Endothelial cell of umbilical vein (primary cell): ENCODE data around the gene ALOX5. TPM values are rescaled to one million over a fixed set of nuclear protein-coding genes. Genes with fewer than 3 reads are reported as not detected.

Source experiments
- BruUV-seq: library from RNA; stranded (reverse); fragments of 400-500 nt; replicated peaks from 2 replicates; lab custom pipeline; 2021; lab: Mats Ljungman, UMichigan
- CTCF ChIA-PET: fragments of 300-600, 350-600 bp; sonication (Branson Sonifier 250); formaldehyde crosslinking; loops from one replicate; lab custom pipeline; 2021; ENCODE audit warnings: antibody characterized with exemption, inconsistent platforms; lab: Charles Lee
- POLR2A ChIA-PET: fragments of 300-600, 350-600 bp; sonication (Branson Sonifier 250); formaldehyde crosslinking; loops from one replicate; lab custom pipeline; 2021; ENCODE audit warnings: antibody characterized with exemption, inconsistent platforms; lab: Charles Lee
- DNase-seq: peaks from one replicate; pipeline ENCODE4 v3.0.0-alpha.2; 2011; ENCODE audit warnings: low read depth, low spot score
- FAIRE-seq: peaks from 2 replicates; lab custom pipeline; 2011; peaks lifted over from hg19 to GRCh38; lab: Jason Lieb, UNC
- H2AFZ ChIP-seq: 2 replicates; pipeline ENCODE4 v1.6.0; 2012; ENCODE audit warnings: low read depth, low read length, control low read depth, inconsistent platforms
- H3K27ac ChIP-seq: 2 replicates; pipeline ENCODE4 v1.5.1; 2011; ENCODE audit warnings: low read depth, mild to moderate bottlenecking, control low read depth, low read length, moderate library complexity; ENCODE audit not compliant: insufficient read depth
- H3K27me3 ChIP-seq, 2 experiments: 2 replicates each; pipeline versions ENCODE4 v1.6.0 to v1.6.1; 2011; ENCODE audit warnings: low read length in 2 of 2, mixed read lengths in 1 of 2; ENCODE audit not compliant: control insufficient read depth in 2 of 2, insufficient read depth in 2 of 2
- H3K36me3 ChIP-seq, 2 experiments: 2 replicates in 1 of 2; 3 replicates in 1 of 2; pipeline ENCODE4 v1.5.1; 2011; ENCODE audit warnings: low read length in 2 of 2, mild to moderate bottlenecking in 1 of 2, moderate library complexity in 1 of 2; ENCODE audit not compliant: control insufficient read depth in 2 of 2, insufficient read depth in 2 of 2; ENCODE audit errors: extremely low read depth in 1 of 2
- H3K4me1 ChIP-seq: 3 replicates; pipeline ENCODE4 v1.5.1; 2011; ENCODE audit warnings: mild to moderate bottlenecking, low read length; ENCODE audit not compliant: control insufficient read depth, insufficient read depth; ENCODE audit errors: extremely low read depth
- H3K4me2 ChIP-seq: 2 replicates; pipeline ENCODE4 v1.6.1; 2011; ENCODE audit warnings: low read length, control low read depth, mixed read lengths; ENCODE audit not compliant: insufficient read depth
- H3K4me3 ChIP-seq, 3 experiments: fragments of 200-600 bp in 1 of 3; sonication (generic), shearing (Covaris generic) in 1 of 3; replicated peaks in 1 of 3; 2 replicates each; pipeline ENCODE4 v1.5.1; 2011 to 2016; ENCODE audit warnings: control low read depth in 3 of 3, low read length in 3 of 3, mild to moderate bottlenecking in 2 of 3, inconsistent platforms in 1 of 3, low read depth in 1 of 3, moderate library complexity in 1 of 3; ENCODE audit not compliant: insufficient read depth in 1 of 3
- H3K79me2 ChIP-seq: 2 replicates; pipeline ENCODE4 v1.6.0; 2012; ENCODE audit warnings: low read length, inconsistent platforms; ENCODE audit not compliant: control insufficient read depth, insufficient read depth
- H3K9ac ChIP-seq: replicated peaks from 2 replicates; pipeline ENCODE3; 2011; ENCODE audit warnings: low read length, control low read depth; ENCODE audit not compliant: insufficient read depth; ENCODE audit errors: extremely low read depth
- H3K9me1 ChIP-seq: replicated peaks from 3 replicates; pipeline ENCODE4 v1.6.0; 2011; ENCODE audit warnings: mild to moderate bottlenecking, low read length; ENCODE audit not compliant: control insufficient read depth, insufficient read depth; ENCODE audit errors: extremely low read depth
- H3K9me3 ChIP-seq: replicated peaks from 2 replicates; pipeline ENCODE4 v1.5.1; 2012; ENCODE audit warnings: low read length, inconsistent platforms; ENCODE audit not compliant: control insufficient read depth, insufficient read depth
- H4K20me1 ChIP-seq: replicated peaks from 2 replicates; pipeline ENCODE3; 2011; ENCODE audit warnings: mild to moderate bottlenecking, low read length; ENCODE audit not compliant: control insufficient read depth, insufficient read depth; ENCODE audit errors: extremely low read depth
- EZH2 ChIP-seq: IDR thresholded peaks from 2 replicates; pipeline ENCODE4 v1.6.1; 2012; ENCODE audit warnings: borderline replicate concordance, low read depth, mild to moderate bottlenecking, moderate library complexity, low read length, inconsistent platforms; ENCODE audit not compliant: severe bottlenecking
- FOS ChIP-seq: IDR thresholded peaks from 2 replicates; pipeline ENCODE4 v1.6.1; 2011; ENCODE audit warnings: mild to moderate bottlenecking, low read length, moderate library complexity, borderline replicate concordance; ENCODE audit not compliant: insufficient read depth
- GATA2 ChIP-seq: IDR thresholded peaks from 2 replicates; pipeline ENCODE4 v1.7.0; 2011; ENCODE audit warnings: low read depth, mild to moderate bottlenecking, moderate library complexity, mixed read lengths, low read length; ENCODE audit not compliant: insufficient read length, insufficient read depth
- JUN ChIP-seq: IDR thresholded peaks from 2 replicates; pipeline ENCODE4 v1.6.1; 2011; ENCODE audit warnings: borderline replicate concordance, low read depth; ENCODE audit not compliant: insufficient read length, insufficient read depth
- MYC ChIP-seq: IDR thresholded peaks from one replicate; pipeline ENCODE4 v1.6.1; 2011; ENCODE audit warnings: mild to moderate bottlenecking, low read depth, low read length
- POLR2A ChIP-seq: IDR thresholded peaks from 2 replicates; pipeline ENCODE4 v1.6.1; 2012; ENCODE audit warnings: low read depth, mild to moderate bottlenecking, control low read depth, low read length
- POLR2AphosphoS5 ChIP-seq: IDR thresholded peaks from 2 replicates; pipeline ENCODE4 v1.6.1; 2012; ENCODE audit warnings: low read depth, mild to moderate bottlenecking, control low read depth, low read length, moderate library complexity; ENCODE audit not compliant: insufficient read depth
- dilution Hi-C: fragments of 300-500 bp; cut with MboI; formaldehyde crosslinking; loops from one replicate; pipeline ENCODE4 v1.15.0; 2019; ENCODE audit warnings: low sequenced_read_pairs; ENCODE audit not compliant: extremely low pct_ligation_motif_present
- intact Hi-C: fragments of 100-400 bp; cut with micrococcal nuclease; formaldehyde crosslinking; loops from one replicate; pipeline ENCODE4 v1.10.0; 2022
- polyA plus RNA-seq, 4 experiments: library from polyadenylated mRNA; depleted of rRNA in 3 of 4; stranded (reverse) in 3 of 4; unstranded in 1 of 4; fragments of >200 nt; gene quantifications; 2 replicates each; pipeline versions ENCODE4 v1.2.1 to v1.2.3, GENCODE V29; 2011 to 2012; ENCODE audit warnings: missing spikeins in 1 of 4
- total RNA-seq: library from RNA; stranded (reverse); gene quantifications from 2 replicates; pipeline ENCODE4 v1.2.3, GENCODE V29; 2021
- TF ChIP-seq, protein P1 (sequence below): IDR thresholded peaks from 2 replicates; pipeline ENCODE4 v1.6.1; 2011; ENCODE audit not compliant: insufficient read depth, insufficient read length
- TF ChIP-seq, protein P2 (sequence below), 2 donors: IDR thresholded peaks; 1 replicate in 1 of 2; 2 replicates in 1 of 2; pipeline ENCODE4 v1.5.1; 2011; ENCODE audit warnings: low read length in 2 of 2, mild to moderate bottlenecking in 2 of 2, moderate library complexity in 2 of 2, control low read depth in 1 of 2, inconsistent platforms in 1 of 2, low read depth in 1 of 2; ENCODE audit not compliant: insufficient read depth in 1 of 2; ENCODE audit errors: extremely low read depth in 1 of 2

ALOX5 gene
- total and polyA plus RNA-seq, 2 donors (not counting 3 experiments of a cell fraction or from before 2014, with no cell fraction given), result 0.04 TPM; not detected in 1

DNA sequence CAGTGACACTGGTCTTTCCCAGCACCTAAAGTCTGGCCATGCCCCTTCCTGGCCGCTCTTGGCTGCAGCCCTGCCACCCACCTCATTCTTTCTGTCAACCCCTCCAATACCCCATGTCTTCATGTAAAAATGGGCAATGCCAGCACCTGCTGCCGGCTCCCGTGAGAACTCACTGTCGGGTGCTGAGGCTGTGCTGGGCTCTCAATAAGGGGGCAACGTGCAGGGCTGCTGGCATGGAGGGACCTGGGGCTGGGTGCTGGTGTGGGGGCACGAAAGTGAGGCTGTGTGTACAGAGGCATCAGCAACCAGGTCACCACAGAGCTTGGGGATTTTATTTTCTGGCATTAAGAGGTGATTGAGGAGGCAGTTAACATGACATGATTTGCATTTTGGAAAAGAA lies 65.3 kb downstream of the ALOX5 start:
- H3K9me1 ChIP-seq, result no peaks in the 10 kb centered on the region
- no peak overlapping the region for H3K9ac ChIP-seq
- H3K4me2 ChIP-seq, result no peak overlapping the region
- intact Hi-C loops, result no loop called here
- DNase-seq, result no peak
- H2AFZ ChIP-seq, result no peak overlapping the region
- CTCF ChIA-PET, result no interaction called here
- dilution Hi-C loops, result no loop called here
- H3K9me3 ChIP-seq, result no peaks in the 10 kb centered on the region
- no peaks in the 10 kb centered on the region for H3K79me2 ChIP-seq
- H3K4me1 ChIP-seq, result no peaks in the 10 kb centered on the region
- peaks cover 0 to 7% of the 10 kb centered on the region in 2 experiments for H3K27me3 ChIP-seq
- no peak overlapping the region for H3K4me3 ChIP-seq
- no peak overlapping the region for H3K27ac ChIP-seq
- H3K36me3 ChIP-seq, result no peaks in the 10 kb centered on the region
- no peak for FAIRE-seq
- POLR2A ChIA-PET, result no interaction called here
- BruUV-seq, result no TSS peak
- TF ChIP-seq POLR2A, result no peak
- H4K20me1 ChIP-seq, result no peaks in the 10 kb centered on the region

DNA sequence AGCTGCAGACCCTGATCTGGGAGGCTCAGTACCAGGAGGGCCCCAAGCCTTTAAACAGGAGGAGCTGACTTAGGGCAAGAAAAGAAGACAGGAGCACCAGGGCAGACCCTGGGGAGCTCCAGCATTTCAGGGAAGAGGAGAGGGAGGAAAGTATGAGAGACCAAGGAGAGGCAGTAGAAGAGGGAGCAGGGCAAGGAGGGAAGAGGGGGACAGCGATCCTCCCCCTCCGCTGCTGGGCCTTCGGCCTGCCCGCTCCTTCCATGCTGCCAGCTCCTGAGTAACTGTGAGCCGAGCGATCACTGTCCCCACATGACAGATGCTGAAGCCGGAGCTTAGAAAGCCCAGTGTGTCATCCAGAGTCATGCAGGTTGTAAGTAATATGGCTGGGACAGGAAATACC lies 65.9 kb downstream of the ALOX5 start:
- Histone ChIP-seq H3K79me2 (no peaks in the 10 kb centered on the region), H3K4me3 (no peak overlapping the region), H3K9me3 (no peaks in the 10 kb centered on the region), H3K9ac (no peak overlapping the region), H3K9me1 (no peaks in the 10 kb centered on the region), H2AFZ (no peak overlapping the region), H3K27ac (no peak overlapping the region), H3K4me2 (no peak overlapping the region), H3K27me3 (peaks cover 0 to 4% of the 10 kb centered on the region in 2 experiments), H3K36me3 (no peaks in the 10 kb centered on the region), H3K4me1 (no peaks in the 10 kb centered on the region), H4K20me1 (no peaks in the 10 kb centered on the region)
- TF ChIP-seq, protein P1, sequence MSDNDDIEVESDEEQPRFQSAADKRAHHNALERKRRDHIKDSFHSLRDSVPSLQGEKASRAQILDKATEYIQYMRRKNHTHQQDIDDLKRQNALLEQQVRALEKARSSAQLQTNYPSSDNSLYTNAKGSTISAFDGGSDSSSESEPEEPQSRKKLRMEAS, result no peak
- TF ChIP-seq FOS, result no peak
- TF ChIP-seq GATA2, result no peak
- TF ChIP-seq POLR2A, result no peak
- no peak for TF ChIP-seq JUN
- TF ChIP-seq MYC, result no peak
- TF ChIP-seq, protein P2, sequence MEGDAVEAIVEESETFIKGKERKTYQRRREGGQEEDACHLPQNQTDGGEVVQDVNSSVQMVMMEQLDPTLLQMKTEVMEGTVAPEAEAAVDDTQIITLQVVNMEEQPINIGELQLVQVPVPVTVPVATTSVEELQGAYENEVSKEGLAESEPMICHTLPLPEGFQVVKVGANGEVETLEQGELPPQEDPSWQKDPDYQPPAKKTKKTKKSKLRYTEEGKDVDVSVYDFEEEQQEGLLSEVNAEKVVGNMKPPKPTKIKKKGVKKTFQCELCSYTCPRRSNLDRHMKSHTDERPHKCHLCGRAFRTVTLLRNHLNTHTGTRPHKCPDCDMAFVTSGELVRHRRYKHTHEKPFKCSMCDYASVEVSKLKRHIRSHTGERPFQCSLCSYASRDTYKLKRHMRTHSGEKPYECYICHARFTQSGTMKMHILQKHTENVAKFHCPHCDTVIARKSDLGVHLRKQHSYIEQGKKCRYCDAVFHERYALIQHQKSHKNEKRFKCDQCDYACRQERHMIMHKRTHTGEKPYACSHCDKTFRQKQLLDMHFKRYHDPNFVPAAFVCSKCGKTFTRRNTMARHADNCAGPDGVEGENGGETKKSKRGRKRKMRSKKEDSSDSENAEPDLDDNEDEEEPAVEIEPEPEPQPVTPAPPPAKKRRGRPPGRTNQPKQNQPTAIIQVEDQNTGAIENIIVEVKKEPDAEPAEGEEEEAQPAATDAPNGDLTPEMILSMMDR (IDR thresholded peaks at IDR 0.05; ENCODE audit: extremely low read depth in 1 of 2, insufficient read depth in 1 of 2, low read depth in 1 of 2, low read length in 2 of 2), result no peak
- no peak for TF ChIP-seq EZH2
- TF ChIP-seq POLR2AphosphoS5, result no peak
- FAIRE-seq, result no peak
- intact Hi-C loops, result no loop called here
- dilution Hi-C loops, result no loop called here
- ChIA-PET CTCF (no interaction called here), POLR2A (no interaction called here)
- no TSS peak for BruUV-seq
- no peak for DNase-seq
